Liver (tissue), 9 donors: ENCODE results near the gene PARD3B. TPM values are rescaled to one million over a fixed set of nuclear protein-coding genes. Genes with fewer than 3 reads are reported as not detected.

Experiments used
- DNase-seq: peaks from one replicate; pipeline ENCODE4 v3.0.0-alpha.2; 2017; ENCODE audit warnings: low spot score
- H3K27ac ChIP-seq, 2 donors: one replicate each; pipeline ENCODE4 v1.7.0; 2013; ENCODE audit warnings: inconsistent platforms in 2 of 2, low read length in 2 of 2, control low read depth in 1 of 2, low read depth in 1 of 2, mild to moderate bottlenecking in 1 of 2
- H3K27me3 ChIP-seq, 4 donors: one replicate each; pipeline versions ENCODE4 v1.6.1 to v1.7.0; 2013; ENCODE audit warnings: low read length in 3 of 4, inconsistent platforms in 1 of 4, mild to moderate bottlenecking in 1 of 4, moderate library complexity in 1 of 4; ENCODE audit not compliant: control insufficient read depth in 4 of 4, insufficient read depth in 4 of 4
- H3K36me3 ChIP-seq, 4 donors: one replicate each; pipeline versions ENCODE4 v1.6.1 to v1.7.0; 2013; ENCODE audit warnings: low read length in 3 of 4, mild to moderate bottlenecking in 3 of 4, low read depth in 1 of 4, moderate library complexity in 1 of 4; ENCODE audit not compliant: control insufficient read depth in 4 of 4, insufficient read depth in 3 of 4
- H3K4me1 ChIP-seq, 4 donors: one replicate each; pipeline versions ENCODE4 v1.6.1 to v1.7.0; 2013; ENCODE audit warnings: low read length in 3 of 4, mild to moderate bottlenecking in 3 of 4, moderate library complexity in 1 of 4; ENCODE audit not compliant: control insufficient read depth in 4 of 4, insufficient read depth in 4 of 4
- H3K4me3 ChIP-seq, 3 donors: one replicate each; pipeline versions ENCODE4 v1.6.1 to v1.7.0; 2013; ENCODE audit warnings: low read length in 3 of 3, control low read depth in 1 of 3, low read depth in 1 of 3, mild to moderate bottlenecking in 1 of 3
- H3K9ac ChIP-seq, 2 donors: one replicate each; pipeline ENCODE4 v1.7.0; 2013; ENCODE audit warnings: low read length in 2 of 2, mild to moderate bottlenecking in 2 of 2, moderate library complexity in 2 of 2, control low read depth in 1 of 2, low read depth in 1 of 2
- H3K9me3 ChIP-seq, 4 donors: one replicate each; pipeline versions ENCODE4 v1.6.1 to v1.7.0; 2013; ENCODE audit warnings: low read length in 3 of 4; ENCODE audit not compliant: control insufficient read depth in 4 of 4
- ATF3 ChIP-seq: IDR thresholded peaks from 2 replicates; pipeline ENCODE4 v1.6.1; 2016; ENCODE audit warnings: antibody characterized with exemption
- CTCF ChIP-seq: fragments of 150-350 bp; IDR thresholded peaks from 2 replicates; pipeline ENCODE4 v1.5.1; 2017; ENCODE audit warnings: improper control_type of control experiment, low read depth, low read length; ENCODE audit not compliant: missing input control
- EGR1 ChIP-seq, 2 donors: IDR thresholded peaks; 2 replicates each; pipeline ENCODE4 v1.6.1; 2016 to 2018; ENCODE audit warnings: antibody characterized with exemption in 2 of 2, low read depth in 2 of 2
- FOXA1 ChIP-seq: IDR thresholded peaks from 2 replicates; pipeline ENCODE4 v1.6.1; 2016; ENCODE audit warnings: antibody characterized with exemption
- FOXA2 ChIP-seq: IDR thresholded peaks from 2 replicates; pipeline ENCODE4 v1.6.1; 2016; ENCODE audit warnings: antibody characterized with exemption
- GABPA ChIP-seq, 2 donors: IDR thresholded peaks in 1 of 2; conservative IDR thresholded peaks in 1 of 2; 2 replicates each; pipeline ENCODE4 v1.6.1; 2016; ENCODE audit warnings: antibody characterized with exemption in 2 of 2, mild to moderate bottlenecking in 1 of 2, moderate library complexity in 1 of 2
- HNF4A ChIP-seq, 2 donors: conservative IDR thresholded peaks; 2 replicates each; pipeline ENCODE4 v1.6.1; 2016; ENCODE audit warnings: antibody characterized with exemption in 2 of 2, mild to moderate bottlenecking in 2 of 2
- HNF4G ChIP-seq: IDR thresholded peaks from 2 replicates; pipeline ENCODE4 v1.6.1; 2016; ENCODE audit warnings: antibody characterized with exemption
- JUND ChIP-seq, 2 donors: IDR thresholded peaks; 2 replicates each; pipeline ENCODE4 v1.6.1; 2016; ENCODE audit warnings: antibody characterized with exemption in 2 of 2
- MAX ChIP-seq: IDR thresholded peaks from 2 replicates; pipeline ENCODE4 v1.6.1; 2016; ENCODE audit warnings: antibody characterized with exemption
- NR2F2 ChIP-seq: IDR thresholded peaks from 2 replicates; pipeline ENCODE4 v1.6.1; 2016; ENCODE audit warnings: antibody characterized with exemption
- RAD21 ChIP-seq, 2 donors: IDR thresholded peaks; 2 replicates each; pipeline ENCODE4 v1.6.1; 2016; ENCODE audit warnings: antibody characterized with exemption in 2 of 2, mild to moderate bottlenecking in 2 of 2
- REST ChIP-seq: IDR thresholded peaks from 2 replicates; pipeline ENCODE4 v1.6.1; 2016; ENCODE audit warnings: antibody characterized with exemption, mild to moderate bottlenecking
- RXRA ChIP-seq, 2 donors: IDR thresholded peaks; 2 replicates each; pipeline ENCODE4 v1.6.1; 2017 to 2018; ENCODE audit warnings: antibody characterized with exemption in 2 of 2, mild to moderate bottlenecking in 1 of 2
- SP1 ChIP-seq: IDR thresholded peaks from 2 replicates; pipeline ENCODE4 v1.6.1; 2018; ENCODE audit warnings: antibody characterized with exemption, mild to moderate bottlenecking
- TAF1 ChIP-seq: conservative IDR thresholded peaks from 2 replicates; pipeline ENCODE4 v1.6.1; 2016; ENCODE audit warnings: antibody characterized with exemption, mild to moderate bottlenecking
- YY1 ChIP-seq: IDR thresholded peaks from 2 replicates; pipeline ENCODE4 v1.6.1; 2016; ENCODE audit warnings: antibody characterized with exemption, mild to moderate bottlenecking
- ZBTB33 ChIP-seq: IDR thresholded peaks from 2 replicates; pipeline ENCODE4 v1.6.1; 2016; ENCODE audit warnings: antibody characterized with exemption
- polyA plus RNA-seq, 2 donors: library from polyadenylated mRNA; stranded (reverse) in 1 of 2; unstranded in 1 of 2; fragments of 200-250 nt in 1 of 2; fragments of >200 nt in 1 of 2; fragmentation: Nextera tagmentation in 1 of 2; extraction: Ambion mirVana in 1 of 2; gene quantifications; one replicate each; pipeline versions ENCODE4 v1.2.1 to v1.2.3, GENCODE V29; 2013 to 2015
- total RNA-seq, 2 donors: library from RNA; depleted of rRNA; stranded (reverse); fragments of >200 nt; gene quantifications; one replicate each; pipeline ENCODE4 v1.2.3, GENCODE V29; 2014
- donor health status: healthy.
- donor health status: healthy.
- donor health status: healthy.
- donor health status: healthy.
- donor health status: healthy.

PARD3B gene
- total and polyA plus RNA-seq, 4 donors = 1.1 to 10.3 (median 3.7) TPM

- no peak for DNase-seq
- no peaks in the 10 kb centered on the region for H3K4me1 ChIP-seq
- TF ChIP-seq GABPA (IDR thresholded peaks at IDR 0.05 in 1 of 2, conservative IDR thresholded peaks at IDR 0.05 in 1 of 2) = no peak
- no peak for TF ChIP-seq FOXA1
- TF ChIP-seq RXRA (IDR thresholded peaks at IDR 0.05) = no peak
- TF ChIP-seq SP1 = no peak
- TF ChIP-seq NR2F2 = no peak
- no peak for TF ChIP-seq MAX
- TF ChIP-seq HNF4A (conservative IDR thresholded peaks at IDR 0.05) = no peak
- TF ChIP-seq HNF4G = no peak
- TF ChIP-seq CTCF = no peak
- TF ChIP-seq EGR1 (IDR thresholded peaks at IDR 0.05; ENCODE audit: low read depth in 2 of 2) = no peak
- no peak for TF ChIP-seq REST
- no peak for TF ChIP-seq ZBTB33
- no peak for TF ChIP-seq YY1
- TF ChIP-seq RAD21 (IDR thresholded peaks at IDR 0.05) = no peak
- no peak for TF ChIP-seq TAF1
- TF ChIP-seq FOXA2 = no peak
- TF ChIP-seq ATF3 = no peak
- TF ChIP-seq JUND (IDR thresholded peaks at IDR 0.05) = no peak
- H3K4me3 ChIP-seq = no peak overlapping the region
- no peaks in the 10 kb centered on the region for H3K27me3 ChIP-seq
- no peaks in the 10 kb centered on the region for H3K36me3 ChIP-seq
- H3K27ac ChIP-seq = no peak overlapping the region
- H3K9ac ChIP-seq = no peak overlapping the region
- H3K9me3 ChIP-seq = no peaks in the 10 kb centered on the region
These were observed 583.5 kb downstream of the PARD3B start for GRCh38 chr2:205128726-205129125.
